GM12892 (cell line): ENCODE results near the gene ANO9.
"Not testable (repeated sequence)": the region's sequence is repeated elsewhere in the genome, so short reads cannot be mapped to it uniquely, and the experiment has no call there.

ENCODE experiments used
- POLR2A ChIP-seq: IDR thresholded peaks from 2 replicates; pipeline ENCODE4 v1.6.1; 2011; ENCODE audit warnings: low read depth, low read length, control low read depth
- POLR2AphosphoS5 ChIP-seq: IDR thresholded peaks from 2 replicates; pipeline ENCODE4 v1.6.1; 2011; ENCODE audit warnings: low read depth, low read length, control low read depth

DNA sequence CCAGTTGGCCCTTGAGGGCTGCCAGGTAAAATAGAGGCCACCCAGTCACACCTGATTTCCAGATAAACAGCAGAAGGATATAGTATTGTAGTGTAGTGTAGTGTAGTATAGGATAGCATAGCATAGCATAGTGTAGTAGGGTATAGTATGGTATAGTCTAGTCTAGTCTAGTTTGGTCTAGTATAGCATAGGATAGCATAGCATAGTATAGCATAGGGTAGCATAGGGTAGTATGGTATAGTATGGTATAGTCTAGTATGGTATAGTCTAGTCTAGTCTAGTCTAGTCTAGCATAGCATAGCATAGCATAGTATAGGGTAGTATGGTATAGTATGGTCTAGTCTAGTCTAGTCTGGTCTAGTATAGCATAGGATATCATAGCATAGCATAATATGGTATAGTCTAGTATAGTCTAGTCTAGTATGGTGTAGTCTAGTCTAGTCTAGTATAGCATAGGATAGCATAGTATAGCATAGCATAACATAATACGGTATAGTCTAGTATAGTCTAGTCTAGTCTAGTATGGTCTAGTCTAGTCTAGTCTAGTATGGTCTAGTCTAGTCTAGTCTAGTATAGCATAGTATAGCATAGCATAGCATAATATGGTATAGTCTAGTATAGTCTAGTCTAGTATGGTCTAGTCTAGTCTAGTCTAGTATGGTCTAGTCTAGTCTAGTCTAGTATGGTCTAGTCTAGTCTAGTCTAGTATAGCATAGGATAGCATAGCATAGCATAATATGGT, 6.6 kb downstream of the ANO9 start:
- TF ChIP-seq POLR2A, POLR2AphosphoS5: not testable (repeated sequence)
